GM10266 (cell line): ENCODE data around the gene POLR2C.

Experiments used
- DNase-seq: peaks from one replicate; pipeline ENCODE4 v3.0.0; 2012; ENCODE audit errors: extremely low spot score
- TF ChIP-seq, protein P1 (sequence below): IDR thresholded peaks from 2 replicates; pipeline ENCODE4 v1.5.1; 2012; ENCODE audit warnings: mild to moderate bottlenecking, low read depth; ENCODE audit not compliant: control insufficient read depth, insufficient read depth; ENCODE audit errors: missing control alignments

Gene POLR2C

DNA sequence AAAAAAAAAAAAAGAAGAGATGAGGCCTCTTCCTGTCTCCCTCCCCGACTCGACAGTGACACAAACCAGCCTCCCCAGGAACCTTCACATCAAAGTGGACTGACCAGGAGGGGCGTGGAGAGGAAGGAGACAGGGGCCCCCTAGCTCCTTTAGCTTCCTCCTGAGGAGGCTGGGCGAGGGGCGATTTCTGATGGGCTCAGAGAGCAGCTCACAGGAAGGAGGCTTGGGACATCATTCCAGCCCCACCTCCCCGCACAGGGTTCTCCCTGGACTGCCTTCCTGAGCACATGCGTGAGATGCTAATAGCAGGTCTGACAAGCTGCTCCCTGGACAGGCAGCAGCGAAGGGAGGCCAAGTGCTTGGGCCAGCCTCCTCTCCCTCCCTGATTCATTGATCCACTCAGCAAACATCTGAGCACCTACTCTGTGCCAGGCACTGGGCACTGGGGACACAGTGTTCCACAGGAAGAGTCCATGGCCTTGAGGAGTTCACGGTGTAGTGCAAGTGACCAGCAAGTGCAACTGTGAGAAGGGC lies 38.2 kb downstream of the POLR2C start:
- TF ChIP-seq, protein P1, sequence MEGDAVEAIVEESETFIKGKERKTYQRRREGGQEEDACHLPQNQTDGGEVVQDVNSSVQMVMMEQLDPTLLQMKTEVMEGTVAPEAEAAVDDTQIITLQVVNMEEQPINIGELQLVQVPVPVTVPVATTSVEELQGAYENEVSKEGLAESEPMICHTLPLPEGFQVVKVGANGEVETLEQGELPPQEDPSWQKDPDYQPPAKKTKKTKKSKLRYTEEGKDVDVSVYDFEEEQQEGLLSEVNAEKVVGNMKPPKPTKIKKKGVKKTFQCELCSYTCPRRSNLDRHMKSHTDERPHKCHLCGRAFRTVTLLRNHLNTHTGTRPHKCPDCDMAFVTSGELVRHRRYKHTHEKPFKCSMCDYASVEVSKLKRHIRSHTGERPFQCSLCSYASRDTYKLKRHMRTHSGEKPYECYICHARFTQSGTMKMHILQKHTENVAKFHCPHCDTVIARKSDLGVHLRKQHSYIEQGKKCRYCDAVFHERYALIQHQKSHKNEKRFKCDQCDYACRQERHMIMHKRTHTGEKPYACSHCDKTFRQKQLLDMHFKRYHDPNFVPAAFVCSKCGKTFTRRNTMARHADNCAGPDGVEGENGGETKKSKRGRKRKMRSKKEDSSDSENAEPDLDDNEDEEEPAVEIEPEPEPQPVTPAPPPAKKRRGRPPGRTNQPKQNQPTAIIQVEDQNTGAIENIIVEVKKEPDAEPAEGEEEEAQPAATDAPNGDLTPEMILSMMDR = no peak
- no peak for DNase-seq

GRCh38 chr16:57501492-57501891 lies 39.0 kb downstream of the POLR2C start:
- DNase-seq = no peak
- TF ChIP-seq, protein P1 = no peak

GRCh38 chr16:57502048-57502775 lies 39.7 kb downstream of the POLR2C start:
- DNase-seq = no peak
- TF ChIP-seq, protein P1 = no peak

GRCh38 chr16:57503366-57503765 lies 40.9 kb downstream of the POLR2C start:
- TF ChIP-seq, protein P1 = no peak
- DNase-seq = no peak

DNA sequence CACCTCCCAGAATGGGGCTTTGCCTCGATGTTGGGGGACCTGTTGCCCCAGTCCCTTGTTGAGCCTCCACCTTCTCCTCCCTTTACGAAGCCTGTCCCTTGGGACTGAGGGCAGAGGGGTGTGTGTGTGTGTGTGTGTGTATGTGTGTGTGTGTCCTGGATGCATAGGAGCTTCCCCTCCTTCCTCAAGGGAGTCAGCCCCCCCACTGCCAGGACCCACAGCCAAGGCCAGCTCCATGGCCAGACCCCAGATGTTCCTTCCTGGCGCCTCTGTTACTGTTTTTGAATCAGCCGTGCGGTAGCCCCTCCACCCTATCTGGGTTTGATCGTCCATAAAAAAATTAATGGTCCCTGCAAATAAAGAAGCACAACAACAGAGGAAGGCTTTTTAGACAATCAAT lies 41.5 kb downstream of the POLR2C start:
- DNase-seq = no peak
- TF ChIP-seq, protein P1 = no peak

GRCh38 chr16:57504491-57504890 lies 42.0 kb downstream of the POLR2C start:
- TF ChIP-seq, protein P1 = no peak
- no peak for DNase-seq

DNA sequence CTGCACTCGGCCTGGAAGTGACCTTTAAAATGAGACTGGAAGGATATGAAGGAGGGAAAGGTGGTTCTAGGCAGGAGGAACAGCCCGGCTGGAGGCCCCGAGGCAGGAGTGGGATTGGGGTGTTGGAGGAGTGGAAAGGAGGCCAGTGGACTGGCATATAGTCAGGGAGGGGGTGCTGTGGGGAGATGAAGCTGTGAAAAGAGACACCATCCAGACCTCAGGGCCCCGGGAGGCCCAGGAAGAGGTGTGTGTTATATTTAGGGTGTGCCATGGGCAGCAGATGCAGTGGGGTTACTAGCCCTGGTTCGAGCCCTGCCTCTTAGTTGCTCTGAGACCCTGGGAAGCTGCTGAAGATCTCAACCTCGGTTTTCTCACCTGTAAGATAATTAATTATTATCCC lies 42.7 kb downstream of the POLR2C start:
- TF ChIP-seq, protein P1 = no peak
- DNase-seq = no peak
